K562 (cell line): ENCODE data around the gene MGAT1. TPM values are rescaled to one million over a fixed set of nuclear protein-coding genes. Genes with fewer than 3 reads are reported as not detected.
A peak's percentile ranks its signal among the peaks of the same experiment; 100 is the strongest.

Experiments used
- ATAC-seq: fragments of 200-7000 bp; cut with Tn5 transposase; 3 replicates; pipeline ENCODE4 v1.9.1; 2020; ENCODE audit warnings: moderate library complexity
- BruUV-seq: library from RNA; stranded (reverse); fragments of 400-500 nt; replicated peaks from 2 replicates; lab custom pipeline; 2021; lab: Mats Ljungman, UMichigan
- CTCF ChIA-PET: fragments of 300-600 bp; formaldehyde crosslinking; extraction: SDS; loops from one replicate; lab custom pipeline; 2021; ENCODE audit warnings: low intra/inter-chr PET ratio; lab: Yijun Ruan, JAX
- POLR2A ChIA-PET: fragments of 300-600, 350-650 bp; sonication (Branson Sonifier 250); formaldehyde crosslinking; extraction: SDS; loops from one replicate; lab custom pipeline; 2021; ENCODE audit warnings: antibody characterized with exemption, inconsistent platforms; lab: Yijun Ruan, JAX
- DNase-seq, 4 experiments: peaks; one replicate each; pipeline versions ENCODE4 v3.0.0 to v3.0.0-alpha.2; 2011 to 2018; ENCODE audit warnings: low spot score in 3 of 4, mixed read lengths in 3 of 4; ENCODE audit errors: extremely low read depth in 1 of 4
- FAIRE-seq: peaks from 2 replicates; lab custom pipeline; 2011; peaks lifted over from hg19 to GRCh38; lab: Jason Lieb, UNC
- H2AFZ ChIP-seq: 2 replicates; pipeline ENCODE4 v1.6.0; 2011; ENCODE audit warnings: low read depth, low read length, control low read depth, inconsistent platforms
- H3K27ac ChIP-seq: fragments of 200-600 bp; 3 replicates; pipeline ENCODE4 v1.8.0; 2011; ENCODE audit warnings: low read depth, mild to moderate bottlenecking, control low read depth, inconsistent platforms, low read length, moderate library complexity, mixed read lengths; ENCODE audit errors: extremely low read depth
- H3K27me3 ChIP-seq, 2 experiments: fragments of 300-600 bp in 1 of 2; 2 replicates in 1 of 2; 3 replicates in 1 of 2; pipeline versions ENCODE4 v1.6.0 to v1.8.0; 2011; ENCODE audit warnings: inconsistent platforms in 2 of 2, low read length in 2 of 2, mild to moderate bottlenecking in 1 of 2, mixed read lengths in 1 of 2, moderate library complexity in 1 of 2; ENCODE audit not compliant: control insufficient read depth in 2 of 2, insufficient read depth in 2 of 2
- H3K36me3 ChIP-seq: fragments of 300-600 bp; 3 replicates; pipeline ENCODE4 v1.8.0; 2011; ENCODE audit warnings: mild to moderate bottlenecking, low read length, inconsistent platforms; ENCODE audit not compliant: control insufficient read depth, insufficient read depth
- H3K4me1 ChIP-seq, 2 experiments: fragments of 200-600 bp in 1 of 2; replicated peaks in 1 of 2; 2 replicates in 1 of 2; 3 replicates in 1 of 2; pipeline versions ENCODE4 v1.5.1 to v1.8.0; 2011; ENCODE audit warnings: inconsistent platforms in 2 of 2, low read length in 2 of 2, mild to moderate bottlenecking in 1 of 2, mixed read lengths in 1 of 2, moderate library complexity in 1 of 2; ENCODE audit not compliant: control insufficient read depth in 2 of 2, insufficient read depth in 2 of 2
- H3K4me2 ChIP-seq: 2 replicates; pipeline ENCODE4 v1.6.1; 2011; ENCODE audit warnings: low read length, control low read depth, inconsistent platforms, mixed read lengths; ENCODE audit not compliant: insufficient read depth
- H3K4me3 ChIP-seq: fragments of 200-600 bp; sonication (generic), shearing (Covaris generic); 2 replicates; pipeline ENCODE4 v1.5.1; 2016; ENCODE audit warnings: control low read depth, inconsistent platforms
- H3K79me2 ChIP-seq: fragments of 200-600 bp; 3 replicates; pipeline ENCODE4 v1.8.0; 2011; ENCODE audit warnings: low read length, inconsistent platforms; ENCODE audit not compliant: control insufficient read depth, insufficient read depth
- H3K9ac ChIP-seq, 2 experiments: 2 replicates each; pipeline versions ENCODE4 v1.6.0 to v1.6.1; 2011; ENCODE audit warnings: low read depth in 2 of 2, low read length in 2 of 2, control low read depth in 1 of 2, inconsistent platforms in 1 of 2, mild to moderate bottlenecking in 1 of 2, mixed read lengths in 1 of 2; ENCODE audit not compliant: insufficient read depth in 1 of 2
- H3K9me1 ChIP-seq: one replicate; pipeline ENCODE4 v1.6.0; 2011; ENCODE audit warnings: inconsistent platforms, mild to moderate bottlenecking, low read length, moderate library complexity; ENCODE audit not compliant: control insufficient read depth, insufficient read depth
- H3K9me3 ChIP-seq: replicated peaks from 2 replicates; pipeline ENCODE4 v1.5.1; 2011; ENCODE audit warnings: low read depth, low read length, inconsistent platforms; ENCODE audit not compliant: control insufficient read depth, insufficient read depth
- H4K20me1 ChIP-seq: replicated peaks from 2 replicates; pipeline ENCODE4 v1.6.1; 2011; ENCODE audit warnings: low read length, inconsistent platforms, mixed read lengths; ENCODE audit not compliant: control insufficient read depth, insufficient read depth
- ELF1 ChIP-seq: fragments of 200-800 bp; sonication (Bioruptor generic); IDR thresholded peaks from 2 replicates; pipeline ENCODE4 v1.6.1; 2016; ENCODE audit warnings: missing genetic modification characterization, missing compliant biosample characterization
- ETV6 ChIP-seq, 3 experiments: fragments of 150-350 bp in 1 of 3; sonication (generic) in 1 of 3; formaldehyde crosslinking in 1 of 3; IDR thresholded peaks; 2 replicates each; pipeline versions ENCODE4 v1.6.1 to v1.8.0; 2014 to 2022; ENCODE audit warnings: borderline replicate concordance in 2 of 3, low read depth in 2 of 3, antibody characterized with exemption in 1 of 3, low read length in 1 of 3, mild to moderate bottlenecking in 1 of 3, missing genetic modification reagents in 1 of 3
- GABPA ChIP-seq: fragments of 200-800 bp; sonication (Bioruptor generic); conservative IDR thresholded peaks from 2 replicates; pipeline ENCODE4 v1.6.1; 2016; ENCODE audit warnings: low read depth, missing genetic modification characterization, missing compliant biosample characterization
- PATZ1 ChIP-seq: fragments of 250-450 bp; sonication (Bioruptor Pico); IDR thresholded peaks from 2 replicates; pipeline ENCODE4 v1.5.0; 2020; ENCODE audit warnings: mild to moderate bottlenecking, borderline replicate concordance
- TAF15 ChIP-seq: fragments of 200-400 bp; formaldehyde crosslinking; IDR thresholded peaks from 2 replicates; pipeline ENCODE4 v1.6.1; 2017; ENCODE audit warnings: mild to moderate bottlenecking, low read depth, low read length, moderate library complexity
- TAL1 ChIP-seq: fragments of 450-650 bp; IDR thresholded peaks from 2 replicates; pipeline ENCODE4 v1.6.1; 2016; ENCODE audit warnings: mild to moderate bottlenecking
- ZC3H11A ChIP-seq: IDR thresholded peaks from 2 replicates; pipeline ENCODE4 v1.6.1; 2012; ENCODE audit warnings: low read depth, low read length, improper control_type of control experiment
- ZNF124 ChIP-seq: sonication (generic); formaldehyde crosslinking; IDR thresholded peaks from 2 replicates; pipeline ENCODE4 v1.8.1; 2022; ENCODE audit warnings: missing genetic modification reagents
- ZNF347 ChIP-seq: fragments of 450-650 bp; formaldehyde crosslinking; IDR thresholded peaks from 2 replicates; pipeline ENCODE4 v1.4.0; 2020; ENCODE audit warnings: low read depth, mild to moderate bottlenecking, moderate library complexity
- ZSCAN32 ChIP-seq: fragments of 450-650 bp; formaldehyde crosslinking; IDR thresholded peaks from 2 replicates; pipeline ENCODE4 v1.4.0; 2020; ENCODE audit warnings: mild to moderate bottlenecking, moderate library complexity
- WGBS: fragments of 100-300 bp; shearing (Covaris generic); methylation state at CpG from one replicate; pipeline ENCODE4 v1.1.6; 2016; ENCODE audit warnings: low coverage, mixed read lengths; ENCODE audit not compliant: insufficient coverage; ENCODE audit errors: missing lambda C conversion rate; 5-methylcytosine and 5-hydroxymethylcytosine counted together
- in situ Hi-C: fragments of 300-500 bp; cut with MboI; formaldehyde crosslinking; loops from 4 replicates; pipeline ENCODE4 v1.15.0; 2018; ENCODE audit warnings: inconsistent platforms, mixed read lengths
- intact Hi-C: fragments of 100-400 bp; cut with micrococcal nuclease; formaldehyde crosslinking; loops from 2 replicates; pipeline ENCODE4 v1.14.2; 2022
- polyA plus RNA-seq, 8 experiments: library from polyadenylated mRNA; depleted of rRNA in 4 of 8; stranded (reverse) in 5 of 8; unstranded in 3 of 8; fragments of >200 nt; fragmentation: Nextera tagmentation in 2 of 8; fragmentation: Illumina TruSeq in 1 of 8; extraction: Ambion mirVana in 2 of 8; extraction: Trizol in 1 of 8; gene quantifications; 2 replicates each; pipeline versions ENCODE4 v1.2.1 to v1.2.3, GENCODE V29; 2011 to 2014; ENCODE audit warnings: inconsistent platforms in 1 of 8, missing spikeins in 1 of 8
- total RNA-seq, 7 experiments: library from RNA; depleted of rRNA in 6 of 7; stranded (reverse); fragments of >200 nt in 6 of 7; fragmentation: Illumina TruSeq in 2 of 7; extraction: Trizol in 2 of 7; gene quantifications; 2 replicates each; pipeline versions ENCODE4 v1.2.1 to v1.2.3, GENCODE V29; 2011 to 2021; ENCODE audit warnings: low replicate concordance in 1 of 7
- TF ChIP-seq, protein P1 (sequence below), 2 experiments: fragments of 150-350 bp in 1 of 2; IDR thresholded peaks; 2 replicates each; pipeline ENCODE4 v1.6.1; 2012 to 2016; ENCODE audit warnings: low read depth in 2 of 2, low read length in 2 of 2, mild to moderate bottlenecking in 1 of 2, moderate library complexity in 1 of 2

The MGAT1 gene
- total and polyA plus RNA-seq, 9 of the 15 experiments (the other 6 are each of a cell fraction or from before 2014, with no cell fraction given), result 3.9 to 82.7 (median 44.5) TPM

GRCh38 chr5:180790524-180790923 is 12.1 kb downstream of the MGAT1 start:
- no peak for FAIRE-seq
- peaks cover 0 to 24% of the 10 kb centered on the region in 2 experiments; a peak in 2 of 5 replicates for H3K4me1 ChIP-seq
- no peaks in the 10 kb centered on the region for H4K20me1 ChIP-seq
- no peak for DNase-seq
- CTCF ChIA-PET, result interaction anchor here (0.6 kb wide), 1 partner anchor 9 kb away, joined by 3 read pairs; no protein-coding TSS in a partner anchor
- BruUV-seq, result TSS peak; percentile 34
- H3K27ac ChIP-seq, result no peak overlapping the region
- H3K79me2 ChIP-seq, result peaks cover 33% of the 10 kb centered on the region
- H3K27me3 ChIP-seq, result no peaks in the 10 kb centered on the region
- no peak overlapping the region for H2AFZ ChIP-seq
- TF ChIP-seq ZSCAN32, result no peak
- TF ChIP-seq, protein P1, sequence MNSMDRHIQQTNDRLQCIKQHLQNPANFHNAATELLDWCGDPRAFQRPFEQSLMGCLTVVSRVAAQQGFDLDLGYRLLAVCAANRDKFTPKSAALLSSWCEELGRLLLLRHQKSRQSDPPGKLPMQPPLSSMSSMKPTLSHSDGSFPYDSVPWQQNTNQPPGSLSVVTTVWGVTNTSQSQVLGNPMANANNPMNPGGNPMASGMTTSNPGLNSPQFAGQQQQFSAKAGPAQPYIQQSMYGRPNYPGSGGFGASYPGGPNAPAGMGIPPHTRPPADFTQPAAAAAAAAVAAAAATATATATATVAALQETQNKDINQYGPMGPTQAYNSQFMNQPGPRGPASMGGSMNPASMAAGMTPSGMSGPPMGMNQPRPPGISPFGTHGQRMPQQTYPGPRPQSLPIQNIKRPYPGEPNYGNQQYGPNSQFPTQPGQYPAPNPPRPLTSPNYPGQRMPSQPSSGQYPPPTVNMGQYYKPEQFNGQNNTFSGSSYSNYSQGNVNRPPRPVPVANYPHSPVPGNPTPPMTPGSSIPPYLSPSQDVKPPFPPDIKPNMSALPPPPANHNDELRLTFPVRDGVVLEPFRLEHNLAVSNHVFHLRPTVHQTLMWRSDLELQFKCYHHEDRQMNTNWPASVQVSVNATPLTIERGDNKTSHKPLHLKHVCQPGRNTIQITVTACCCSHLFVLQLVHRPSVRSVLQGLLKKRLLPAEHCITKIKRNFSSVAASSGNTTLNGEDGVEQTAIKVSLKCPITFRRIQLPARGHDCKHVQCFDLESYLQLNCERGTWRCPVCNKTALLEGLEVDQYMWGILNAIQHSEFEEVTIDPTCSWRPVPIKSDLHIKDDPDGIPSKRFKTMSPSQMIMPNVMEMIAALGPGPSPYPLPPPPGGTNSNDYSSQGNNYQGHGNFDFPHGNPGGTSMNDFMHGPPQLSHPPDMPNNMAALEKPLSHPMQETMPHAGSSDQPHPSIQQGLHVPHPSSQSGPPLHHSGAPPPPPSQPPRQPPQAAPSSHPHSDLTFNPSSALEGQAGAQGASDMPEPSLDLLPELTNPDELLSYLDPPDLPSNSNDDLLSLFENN (IDR thresholded peaks at IDR 0.05; ENCODE audit: low read depth in 2 of 2, low read length in 2 of 2), result no peak
- TF ChIP-seq TAF15, result no peak
- no peak for TF ChIP-seq TAL1
- no peak for TF ChIP-seq ZNF347 (CRISPR knock-in tag)
- TF ChIP-seq PATZ1 (CRISPR knock-in tag), result no peak
- TF ChIP-seq GABPA (tag), result no peak
- TF ChIP-seq ETV6 (IDR thresholded peaks at IDR 0.05; ENCODE audit: borderline replicate concordance in 1 of 2, low read depth in 2 of 2, low read length in 1 of 2), result no peak
- no peak for TF ChIP-seq ETV6 (CRISPR knock-in tag; IDR thresholded peaks at IDR 0.05; ENCODE audit: borderline replicate concordance)
- TF ChIP-seq ELF1 (tag), result no peak
- no peak for TF ChIP-seq ZC3H11A
- TF ChIP-seq ZNF124 (CRISPR knock-in tag), result no peak
- TF ChIP-seq, all 486 proteins: peak for 0
- no peak for ATAC-seq
- no peaks in the 10 kb centered on the region for H3K9me1 ChIP-seq
- 0 out of 4 replicates have a peak overlapping the region, but pooled peaks of 1 of the 2 experiments have one; percentile 21 for H3K9ac ChIP-seq
- H3K4me2 ChIP-seq, result no peak overlapping the region
- H3K36me3 ChIP-seq, result peaks cover 51% of the 10 kb centered on the region
- WGBS, result 75% methylated on average over 2 of the region's 6 CpGs
- POLR2A ChIA-PET, result interaction anchor here (1.2 to 1.7 kb wide), 2 partner anchors 13 to 16 kb away, joined by 3 to 4 read pairs; no protein-coding TSS in a partner anchor
- intact Hi-C loops (no loop called here), in situ Hi-C loops (no loop called here)
- no peak overlapping the region for H3K4me3 ChIP-seq
- H3K9me3 ChIP-seq, result no peaks in the 10 kb centered on the region
